Measurements from ENCODE around the gene FOXJ1. TPM values are rescaled to one million over a fixed set of nuclear protein-coding genes. Genes with fewer than 3 reads are reported as not detected.

FOXJ1 gene
- total RNA-seq, 1 donor from 2014 or later = 2.6 TPM

DNA sequence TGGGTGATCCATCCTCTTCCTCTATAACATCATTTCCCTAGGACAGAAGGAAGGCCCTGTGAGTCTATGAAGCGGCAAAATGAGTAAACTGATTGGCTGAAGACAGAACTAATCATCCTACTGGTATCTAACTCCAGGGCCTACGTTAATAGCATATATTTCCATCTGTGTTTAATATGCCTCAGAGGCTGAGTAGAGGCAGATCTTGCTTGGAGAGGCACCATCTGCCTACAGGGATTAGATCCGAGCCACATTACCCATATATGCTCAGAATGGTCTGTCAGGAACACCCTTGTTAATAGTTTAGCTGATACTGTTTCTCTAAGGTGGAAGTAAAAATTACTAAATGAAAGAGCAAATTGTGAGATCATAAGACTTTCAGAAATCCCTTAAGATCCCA is 13.2 kb upstream of the FOXJ1 start:
- DNase-seq (ENCODE audit: low read depth) = no peak
- no peak overlapping the region for H3K4me3 ChIP-seq (ENCODE audit: low read depth, low read length)

GRCh38 chr17:76153640-76154039 is 12.6 kb upstream of the FOXJ1 start:
- TF ChIP-seq, protein P1, sequence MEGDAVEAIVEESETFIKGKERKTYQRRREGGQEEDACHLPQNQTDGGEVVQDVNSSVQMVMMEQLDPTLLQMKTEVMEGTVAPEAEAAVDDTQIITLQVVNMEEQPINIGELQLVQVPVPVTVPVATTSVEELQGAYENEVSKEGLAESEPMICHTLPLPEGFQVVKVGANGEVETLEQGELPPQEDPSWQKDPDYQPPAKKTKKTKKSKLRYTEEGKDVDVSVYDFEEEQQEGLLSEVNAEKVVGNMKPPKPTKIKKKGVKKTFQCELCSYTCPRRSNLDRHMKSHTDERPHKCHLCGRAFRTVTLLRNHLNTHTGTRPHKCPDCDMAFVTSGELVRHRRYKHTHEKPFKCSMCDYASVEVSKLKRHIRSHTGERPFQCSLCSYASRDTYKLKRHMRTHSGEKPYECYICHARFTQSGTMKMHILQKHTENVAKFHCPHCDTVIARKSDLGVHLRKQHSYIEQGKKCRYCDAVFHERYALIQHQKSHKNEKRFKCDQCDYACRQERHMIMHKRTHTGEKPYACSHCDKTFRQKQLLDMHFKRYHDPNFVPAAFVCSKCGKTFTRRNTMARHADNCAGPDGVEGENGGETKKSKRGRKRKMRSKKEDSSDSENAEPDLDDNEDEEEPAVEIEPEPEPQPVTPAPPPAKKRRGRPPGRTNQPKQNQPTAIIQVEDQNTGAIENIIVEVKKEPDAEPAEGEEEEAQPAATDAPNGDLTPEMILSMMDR (conservative IDR thresholded peaks at IDR 0.05; ENCODE audit: low read depth, low read length) = peak; percentile 37
- no peak for DNase-seq (ENCODE audit: low read depth)
- no peak overlapping the region for H3K4me3 ChIP-seq (ENCODE audit: low read depth, low read length)

More for the DNA sequence above, 13.2 kb upstream of the FOXJ1 start:
- TF ChIP-seq, protein P1 (conservative IDR thresholded peaks at IDR 0.05; ENCODE audit: low read depth, low read length) = no peak

DNA sequence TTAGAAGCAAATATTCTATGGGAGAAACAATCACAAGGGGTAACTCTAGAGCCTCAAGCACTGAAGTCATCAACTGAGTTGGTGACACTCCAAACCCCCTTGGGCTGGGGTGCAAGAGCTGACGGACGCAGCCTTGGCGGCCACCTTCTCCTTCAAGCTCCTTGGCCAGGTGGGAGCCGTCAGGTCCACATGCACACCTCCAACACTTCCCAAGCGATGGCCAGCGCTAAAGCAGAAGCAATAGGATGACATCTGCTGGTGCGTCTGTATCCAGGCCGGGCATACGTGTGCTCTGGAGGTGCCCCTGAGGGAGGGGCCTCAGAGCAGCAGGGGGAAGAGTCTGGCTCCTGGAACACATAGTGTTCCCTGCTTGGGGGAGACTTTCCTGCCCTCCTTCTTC is 12.2 kb upstream of the FOXJ1 start:
- DNase-seq (ENCODE audit: low read depth) = no peak
- TF ChIP-seq, protein P1 (conservative IDR thresholded peaks at IDR 0.05; ENCODE audit: low read depth, low read length) = no peak
- no peak overlapping the region for H3K4me3 ChIP-seq (ENCODE audit: low read depth, low read length)

- no peak for DNase-seq (ENCODE audit: low read depth)
- no peak overlapping the region for H3K4me3 ChIP-seq (ENCODE audit: low read depth, low read length)
- TF ChIP-seq, protein P1 (conservative IDR thresholded peaks at IDR 0.05; ENCODE audit: low read depth, low read length) = no peak
Observed at GRCh38 chr17:76152591-76152990, 11.5 kb upstream of the FOXJ1 start.

GRCh38 chr17:76151896-76152454 is 10.9 kb upstream of the FOXJ1 start:
- TF ChIP-seq, protein P1 (conservative IDR thresholded peaks at IDR 0.05; ENCODE audit: low read depth, low read length) = no peak
- H3K4me3 ChIP-seq (ENCODE audit: low read depth, low read length) = no peak overlapping the region
- DNase-seq (ENCODE audit: low read depth) = no peak

GRCh38 chr17:76150712-76151622 is 9.9 kb upstream of the FOXJ1 start:
- no peak overlapping the region for H3K4me3 ChIP-seq (ENCODE audit: low read depth, low read length)
- TF ChIP-seq, protein P1 (conservative IDR thresholded peaks at IDR 0.05; ENCODE audit: low read depth, low read length) = no peak
- no peak for DNase-seq (ENCODE audit: low read depth)

Data from epithelial cell of proximal tubule (primary cell).